ENCODE data around the gene TOR4A. TPM values are rescaled to one million over a fixed set of nuclear protein-coding genes. Genes with fewer than 3 reads are reported as not detected.

TOR4A gene
- total RNA-seq, 1 experiment from 2014 or later = under 0.01 TPM

DNA sequence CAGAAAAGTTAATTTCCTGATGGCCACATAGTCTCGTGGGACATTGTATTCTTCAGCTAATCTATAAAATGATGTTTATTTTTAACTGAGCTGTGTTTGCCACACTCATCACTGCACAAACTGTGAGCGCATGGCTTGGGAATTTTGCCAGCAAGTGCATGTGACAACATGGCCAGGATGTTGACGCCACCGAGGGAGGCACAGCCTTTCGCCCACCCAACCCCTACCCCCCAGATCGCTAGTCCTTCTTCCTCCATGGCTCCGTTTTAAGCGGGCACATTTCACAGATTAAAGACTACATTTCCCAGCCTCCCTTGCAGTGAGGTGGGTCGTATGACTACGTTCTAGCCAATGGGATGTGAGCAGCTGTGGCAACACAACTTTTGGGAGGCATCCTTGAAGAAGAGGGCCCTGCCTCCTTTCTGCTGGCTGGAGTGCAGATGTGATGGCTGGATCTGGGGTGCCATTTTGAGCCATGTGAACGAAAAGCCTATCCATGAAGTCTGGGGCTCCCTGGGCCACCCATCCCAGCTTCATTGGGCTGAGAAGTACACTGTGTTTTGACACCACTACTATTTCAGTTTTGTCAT lies 16.7 kb downstream of the TOR4A start:
- DNase-seq (ENCODE audit: low read depth) = peak; percentile 47

DNA sequence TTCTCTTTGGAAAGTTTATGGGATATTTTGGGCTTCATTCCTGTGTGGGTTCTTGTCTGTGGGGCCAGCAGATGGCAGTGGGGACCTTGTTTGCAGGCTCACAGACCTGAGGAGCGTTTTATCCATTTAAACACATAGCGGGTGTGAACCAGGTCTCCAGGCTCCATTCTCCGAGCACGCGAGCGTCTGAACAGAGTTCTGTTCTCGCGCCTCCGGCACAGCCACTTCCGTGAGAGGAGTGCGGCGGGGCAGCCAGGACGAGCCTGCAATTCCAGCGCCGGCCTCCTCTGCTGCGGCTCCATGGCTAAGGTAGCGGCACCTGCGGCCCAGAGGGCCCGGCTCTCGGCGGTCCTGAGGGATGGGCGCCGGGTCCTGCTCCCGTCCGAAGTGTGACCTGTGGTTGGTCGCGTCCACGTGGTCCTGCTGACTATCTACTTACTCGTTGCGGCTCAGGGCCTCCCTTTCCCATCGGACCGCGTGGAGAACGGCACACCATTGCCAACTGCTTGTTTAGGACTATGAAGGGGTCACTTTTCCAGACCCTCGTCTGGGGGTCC lies 17.2 kb downstream of the TOR4A start:
- DNase-seq (ENCODE audit: low read depth) = peak; percentile 47

DNA sequence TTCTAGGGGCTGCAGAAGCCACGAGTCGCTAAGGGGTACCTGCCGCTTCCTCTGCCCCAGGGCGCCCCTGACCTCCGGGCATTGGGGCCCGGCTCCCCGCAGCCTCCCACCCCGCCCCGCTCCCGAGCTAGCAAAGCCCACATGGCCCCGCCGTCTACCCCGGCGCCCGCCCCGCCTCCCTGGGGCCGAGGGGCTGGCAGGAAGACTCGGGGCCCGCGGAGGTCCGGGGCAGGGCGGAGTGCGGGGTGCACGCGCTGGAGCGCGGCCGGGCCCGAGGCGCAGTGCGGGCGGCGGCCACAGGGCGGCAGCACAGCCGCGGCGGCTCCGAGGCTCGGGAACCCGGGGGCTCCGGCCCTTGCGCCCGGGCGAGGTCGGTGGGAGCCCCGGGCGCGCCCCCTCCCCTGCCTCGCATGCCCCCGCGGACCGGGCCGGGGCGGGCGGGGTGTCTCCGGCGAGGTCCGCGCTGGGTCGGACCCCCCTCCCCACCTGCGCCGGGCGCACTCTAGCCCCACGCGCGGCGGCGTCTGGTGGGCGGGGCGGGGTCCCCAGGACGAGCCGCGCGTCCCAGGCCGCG lies 17.8 kb downstream of the TOR4A start:
- DNase-seq (ENCODE audit: low read depth) = no peak

DNA sequence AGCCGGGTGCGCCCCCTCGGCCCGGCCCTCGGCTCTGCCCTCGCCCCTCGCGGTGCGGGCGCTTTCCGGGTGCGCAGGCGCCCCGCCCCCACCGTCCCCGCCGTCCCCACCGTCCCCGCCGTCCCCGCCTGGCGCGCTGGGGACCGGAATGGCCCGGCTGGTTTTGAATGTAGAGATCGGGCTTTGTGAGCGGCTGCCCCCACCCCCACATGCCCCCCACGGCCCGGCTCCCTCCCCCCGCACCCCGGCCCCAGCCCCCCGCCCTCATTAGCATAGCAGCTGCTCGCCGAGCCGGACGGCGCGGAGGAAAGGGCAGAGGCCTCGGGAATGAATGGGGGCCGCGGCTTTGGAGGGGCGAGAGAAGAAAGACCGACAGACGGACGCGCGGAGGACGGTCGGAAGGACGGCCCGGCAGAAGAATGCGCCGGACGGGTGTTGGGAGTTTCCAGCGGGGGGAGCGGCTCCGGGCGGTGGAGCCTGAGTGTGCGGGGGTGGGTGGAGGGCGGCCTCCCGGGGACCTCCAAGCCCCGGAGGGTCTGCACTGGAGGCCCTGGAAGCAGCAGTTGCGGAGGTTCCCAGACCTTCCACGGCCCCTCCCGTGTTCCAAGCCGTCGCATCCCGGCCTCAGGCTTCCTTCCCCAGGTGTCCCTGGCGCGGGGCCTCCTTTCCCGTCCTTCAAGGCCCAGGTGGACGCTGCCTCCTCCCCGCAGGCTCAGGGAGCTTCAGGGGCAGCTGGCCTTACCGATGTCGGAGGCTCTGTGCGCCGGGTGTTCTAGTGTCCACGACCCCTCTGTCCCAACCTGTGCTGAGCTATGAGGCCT lies 18.5 kb downstream of the TOR4A start:
- no peak for DNase-seq (ENCODE audit: low read depth)

DNA sequence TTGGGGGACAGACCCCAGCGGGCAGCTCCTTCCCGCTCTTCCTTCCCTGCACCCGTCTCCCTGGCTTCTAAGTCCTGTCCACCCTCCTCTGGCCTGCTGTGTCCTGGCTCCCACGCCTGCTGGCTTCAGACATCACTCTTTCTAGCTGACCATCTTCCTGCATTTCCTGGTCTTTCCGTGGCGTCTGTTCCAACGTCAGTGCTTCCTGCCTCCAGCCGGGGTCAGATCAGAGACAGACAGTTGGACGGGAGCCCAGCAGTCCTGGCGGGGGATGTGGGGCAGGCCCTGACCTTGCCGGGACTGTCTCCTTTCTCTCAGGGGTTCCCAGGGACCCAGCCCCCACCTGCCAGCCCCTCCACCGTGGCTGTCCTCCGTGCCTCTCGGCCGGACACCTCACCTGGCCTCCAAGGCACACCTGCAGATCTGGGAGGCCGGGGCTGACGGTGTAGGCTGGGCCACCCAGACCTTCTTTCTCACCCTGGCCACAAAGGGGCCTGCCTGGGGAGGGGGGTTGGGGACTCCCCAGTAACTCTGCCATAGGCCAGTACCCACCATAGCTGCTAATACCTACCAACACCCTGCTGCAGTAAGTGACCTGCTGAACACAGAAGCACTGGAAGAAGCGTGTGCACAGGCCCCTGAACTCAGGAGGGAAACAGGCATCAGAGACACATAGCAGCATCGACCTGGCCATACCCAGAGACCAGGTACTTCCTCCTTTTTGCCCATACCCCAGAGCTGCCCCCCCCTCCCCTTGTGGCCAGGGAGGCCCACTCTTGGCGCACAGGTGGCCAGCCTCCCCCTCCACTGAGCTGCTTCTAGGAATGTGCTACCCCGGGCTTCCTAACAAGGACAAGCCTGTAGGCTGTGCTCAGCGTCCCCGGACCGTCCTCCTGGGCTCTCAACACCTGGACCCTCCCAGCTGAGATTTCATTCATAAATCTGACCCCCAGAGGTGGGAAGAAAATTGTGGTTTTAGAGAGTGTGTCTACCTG lies 19.4 kb downstream of the TOR4A start:
- DNase-seq (ENCODE audit: low read depth) = no peak

DNA sequence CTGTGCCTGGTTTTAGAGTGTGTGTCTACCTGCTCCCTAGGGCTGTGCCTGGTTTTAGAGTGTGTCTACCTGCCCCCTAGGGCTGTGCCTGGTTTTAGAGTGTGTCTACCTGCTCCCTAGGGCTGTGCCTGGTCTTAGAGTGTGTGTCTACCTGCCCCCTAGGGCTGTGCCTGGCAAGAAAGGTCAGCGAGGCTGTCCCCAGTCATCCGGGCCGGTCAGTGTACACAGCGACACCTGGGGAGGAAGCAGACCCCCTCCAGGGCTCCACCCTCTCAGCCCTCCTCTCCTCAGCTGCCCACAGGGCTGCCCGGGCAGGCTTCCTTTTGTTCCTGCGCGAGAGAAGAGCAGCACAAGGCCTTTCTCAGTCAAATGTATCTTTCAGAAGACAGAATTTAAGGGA lies 20.4 kb downstream of the TOR4A start:
- DNase-seq (ENCODE audit: low read depth) = no peak

DNA sequence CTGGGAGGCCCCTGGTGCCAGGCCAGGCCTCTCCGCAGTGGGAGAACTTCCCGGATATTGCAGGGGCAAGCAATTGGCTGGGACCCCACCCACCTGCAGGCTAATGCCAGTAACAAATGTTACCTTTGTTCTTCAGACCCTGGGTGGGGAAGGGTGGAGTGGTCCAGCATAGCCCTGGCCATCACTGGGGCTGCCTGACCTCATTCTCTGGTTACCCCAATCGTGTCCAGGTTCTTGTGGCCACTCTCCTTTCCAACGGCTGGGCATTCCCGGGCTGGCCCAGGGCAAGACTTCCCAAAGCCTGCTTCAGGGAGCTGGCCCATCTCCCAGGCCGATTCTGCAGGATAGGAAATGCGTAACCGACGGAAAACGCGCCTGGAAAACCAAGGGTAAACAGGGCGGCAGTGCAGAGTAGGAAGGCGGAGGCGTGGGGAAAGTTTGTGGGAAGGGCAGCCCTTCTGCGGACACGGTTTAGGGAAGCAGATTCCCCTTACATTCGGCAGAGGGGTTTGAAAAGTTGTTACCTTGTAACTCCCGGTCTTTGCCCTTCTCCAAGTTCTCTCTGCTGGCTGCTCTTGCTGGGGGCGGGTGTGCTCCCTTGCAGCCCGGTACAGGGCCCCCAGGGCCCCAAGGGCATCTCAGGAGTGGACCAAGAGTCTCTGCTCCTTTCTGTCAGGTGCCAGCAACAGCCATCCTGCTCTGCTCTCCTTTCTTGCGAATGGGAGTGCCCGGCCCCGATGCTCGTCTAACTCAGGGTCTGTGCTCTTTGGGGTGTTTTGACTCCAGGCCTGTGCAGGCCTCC lies 21.1 kb downstream of the TOR4A start:
- no peak for DNase-seq (ENCODE audit: low read depth)

DNA sequence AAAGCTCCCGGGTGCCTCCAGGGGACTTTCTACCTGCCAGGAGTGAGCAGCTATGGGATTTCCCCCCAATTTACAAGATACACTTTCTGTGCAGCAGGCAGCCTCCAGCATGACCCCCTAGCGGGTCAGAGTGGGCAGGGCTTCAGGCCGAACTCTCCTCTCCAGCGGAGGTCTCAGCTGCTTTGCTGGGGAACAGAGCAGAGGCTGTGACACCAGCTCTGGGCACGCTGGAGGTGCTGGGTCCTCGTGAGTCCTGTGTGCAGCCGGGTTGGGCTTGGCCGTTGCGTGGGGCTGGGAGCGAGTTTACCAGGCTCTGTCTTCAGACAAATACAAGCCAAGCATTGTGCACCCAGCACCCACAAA lies 21.7 kb downstream of the TOR4A start:
- no peak for DNase-seq (ENCODE audit: low read depth)

DNA sequence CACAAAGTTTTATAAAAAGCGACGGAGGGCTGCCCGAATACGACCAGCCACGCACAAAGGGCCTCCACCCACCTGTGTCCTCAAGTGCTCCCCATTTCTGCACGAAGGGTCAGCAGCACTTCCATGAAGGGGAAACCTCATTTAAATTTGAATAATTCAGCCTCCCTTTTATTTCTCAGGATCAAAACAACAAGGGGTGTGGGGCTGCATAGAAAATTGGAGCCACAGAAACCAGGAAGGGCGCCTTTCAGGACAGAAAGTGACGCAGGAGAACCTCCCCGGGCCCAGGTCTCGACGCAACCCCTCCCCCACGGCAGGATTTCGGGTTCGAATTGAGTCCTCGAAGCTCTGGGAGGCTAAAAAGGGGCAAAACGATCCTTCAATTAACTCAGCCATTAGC lies 22.4 kb downstream of the TOR4A start:
- DNase-seq (ENCODE audit: low read depth) = no peak

DNA sequence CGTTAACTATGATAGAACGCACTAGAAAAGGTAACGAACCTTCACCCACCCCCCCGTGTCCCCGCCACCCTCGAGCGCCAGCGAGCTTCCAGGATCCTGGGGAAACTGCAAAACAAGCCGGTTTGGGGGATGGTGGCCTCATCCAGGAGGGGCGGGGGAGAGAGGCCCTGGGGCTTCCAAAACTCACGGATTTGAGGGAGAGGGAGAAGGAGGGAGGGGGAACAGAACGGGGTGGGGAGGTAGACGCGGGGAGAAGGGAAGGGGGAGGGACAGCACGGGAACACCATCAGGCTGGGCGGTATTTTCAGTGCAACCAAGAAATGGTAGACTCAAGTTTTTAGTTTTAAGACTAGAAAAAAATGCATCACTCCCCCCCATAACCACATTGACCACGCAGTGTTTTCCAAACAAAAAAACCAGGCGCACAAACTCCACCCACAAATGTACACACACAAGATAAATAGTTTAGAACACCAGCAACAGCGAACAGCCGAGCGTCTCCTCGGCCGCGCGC lies 23.1 kb downstream of the TOR4A start:
- no peak for DNase-seq (ENCODE audit: low read depth)

DNA sequence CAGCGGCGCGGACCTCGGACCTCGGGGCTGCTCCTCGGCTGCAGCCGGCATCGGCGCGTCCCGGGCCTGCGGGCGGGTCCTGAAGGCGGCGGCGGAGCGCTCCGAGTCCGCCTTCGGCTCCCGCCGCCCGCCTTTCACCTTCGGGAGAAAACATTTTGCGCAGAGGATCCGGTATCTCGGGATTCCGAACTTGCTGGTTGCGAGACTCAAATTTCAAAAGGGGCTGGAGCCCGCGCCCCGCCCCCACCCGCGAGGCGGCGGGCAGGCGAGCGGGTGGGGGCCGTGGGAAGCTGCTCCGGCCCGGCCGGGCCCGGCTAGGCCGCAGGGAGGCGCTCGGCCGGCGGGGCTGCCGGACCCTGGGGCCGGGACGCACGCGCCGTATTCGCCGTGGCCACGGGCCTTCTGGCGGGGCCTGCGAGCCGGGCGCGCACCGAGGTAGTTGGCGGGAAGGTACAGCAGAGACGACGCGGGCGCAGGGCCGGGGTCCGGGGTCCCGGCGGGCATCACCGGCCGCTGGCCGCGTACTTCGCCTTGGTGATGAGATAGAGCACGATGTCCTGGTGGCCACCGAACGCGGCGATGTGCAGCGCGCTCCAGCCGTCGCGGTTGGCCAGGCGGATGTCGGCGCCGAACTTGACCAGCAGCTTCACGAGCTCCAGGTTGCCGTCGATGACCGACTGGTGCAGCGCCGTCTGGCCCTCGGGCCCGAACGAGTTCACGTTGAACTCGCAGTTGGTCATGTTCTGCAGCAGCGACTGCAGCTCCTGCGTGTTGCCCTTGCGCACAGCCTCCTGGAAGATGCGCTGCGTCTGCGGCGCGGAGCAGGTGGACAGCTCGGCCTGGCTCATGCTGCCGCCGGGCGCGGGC lies 23.8 kb downstream of the TOR4A start:
- DNase-seq (ENCODE audit: low read depth) = peak; percentile 11

DNA sequence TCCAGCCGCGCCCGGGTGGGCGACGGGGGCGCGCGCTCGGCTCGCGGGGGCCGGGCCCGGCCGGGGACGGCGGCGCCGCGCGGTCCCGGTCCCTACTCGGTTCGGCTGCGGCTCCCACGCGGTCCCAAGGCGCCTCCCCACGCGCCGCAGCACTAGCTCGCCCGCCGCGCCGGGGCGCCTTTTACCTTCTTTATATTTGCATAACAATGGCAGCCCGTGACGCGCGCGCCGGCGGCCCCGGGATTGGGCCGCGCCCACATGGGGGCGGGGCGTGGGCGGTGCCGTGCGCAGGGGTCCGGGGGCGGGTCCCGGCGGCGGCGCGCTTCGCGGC lies 24.6 kb downstream of the TOR4A start, which contains the start of gene NRARP:
Gene NRARP (minus strand): TSS at position 154 of the 331 bp plus-strand sequence. CDS start 343 bp downstream, outside the sequence.
- peak; percentile 53 for DNase-seq (ENCODE audit: low read depth)

DNA sequence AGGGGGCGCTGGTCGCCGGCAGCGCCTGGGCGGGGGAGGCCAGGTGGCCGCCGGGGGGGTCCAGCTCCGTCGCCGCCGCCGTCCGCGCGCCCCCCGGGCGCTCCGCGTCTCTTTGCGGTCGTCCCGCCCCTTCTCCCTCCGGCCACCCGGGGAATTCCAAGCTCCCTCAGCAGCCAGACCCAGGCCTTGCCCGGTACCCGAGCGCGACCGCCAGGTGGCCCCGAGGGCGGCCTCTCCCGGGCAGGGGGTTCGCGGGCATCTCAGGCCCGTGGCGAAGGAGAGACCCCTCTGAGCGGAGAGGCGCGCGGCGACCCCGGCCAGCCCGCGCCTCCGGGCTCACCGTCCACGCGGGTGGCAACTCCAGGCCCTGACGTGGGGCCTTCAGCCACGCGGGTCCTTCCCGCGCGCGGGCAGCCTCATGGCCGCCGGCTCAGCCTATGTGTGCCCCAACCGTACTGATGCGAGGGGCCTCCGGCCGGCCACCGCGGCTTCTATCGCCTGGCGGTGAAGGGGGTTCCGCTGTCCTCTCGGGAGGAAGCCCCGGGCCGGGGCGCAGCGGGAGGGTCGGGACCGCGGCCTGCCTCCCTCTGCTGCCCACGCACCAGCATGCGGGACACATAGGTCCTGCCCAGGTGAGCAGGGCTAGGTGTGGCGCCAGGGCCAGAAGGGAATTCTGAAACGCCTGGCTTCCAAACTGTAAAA lies 25.1 kb downstream of the TOR4A start:
- DNase-seq (ENCODE audit: low read depth) = peak; percentile 44

DNA sequence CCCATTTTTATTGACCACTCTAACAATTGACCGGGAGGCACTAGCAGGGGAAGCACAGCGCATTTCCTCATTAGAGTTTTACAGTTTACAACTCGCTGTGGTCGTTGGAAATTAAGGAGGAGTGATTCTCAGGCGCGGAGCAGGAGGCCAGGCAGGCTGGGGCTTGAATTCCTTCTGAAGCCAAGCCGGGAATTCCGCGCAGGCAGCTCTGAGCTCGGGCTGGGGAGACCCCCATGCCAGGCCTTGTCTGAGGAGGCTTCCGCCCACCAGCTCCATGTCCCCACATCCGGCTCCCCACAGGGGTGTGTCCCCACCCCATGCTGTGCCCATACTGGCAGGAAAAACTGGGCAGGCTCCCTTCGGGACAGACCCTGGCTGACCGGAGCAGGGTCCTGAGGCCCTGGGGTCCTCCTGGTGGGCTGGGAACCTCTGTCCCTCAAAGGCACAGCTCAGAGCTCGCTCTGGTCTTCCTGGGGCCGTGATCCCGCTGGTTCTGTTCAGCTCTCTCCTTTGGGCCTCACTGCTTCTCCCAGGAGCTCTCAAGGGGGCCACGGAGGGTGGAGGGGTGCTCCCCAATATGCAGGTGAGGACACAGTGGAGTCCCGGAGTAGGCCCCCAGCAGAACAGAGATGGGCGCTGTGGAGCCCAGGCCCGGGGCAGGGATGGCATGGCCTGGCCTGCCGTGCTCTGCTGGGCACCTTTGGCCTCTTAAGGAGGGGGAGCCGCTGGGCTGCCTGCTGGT lies 25.8 kb downstream of the TOR4A start:
- DNase-seq (ENCODE audit: low read depth) = no peak

DNA sequence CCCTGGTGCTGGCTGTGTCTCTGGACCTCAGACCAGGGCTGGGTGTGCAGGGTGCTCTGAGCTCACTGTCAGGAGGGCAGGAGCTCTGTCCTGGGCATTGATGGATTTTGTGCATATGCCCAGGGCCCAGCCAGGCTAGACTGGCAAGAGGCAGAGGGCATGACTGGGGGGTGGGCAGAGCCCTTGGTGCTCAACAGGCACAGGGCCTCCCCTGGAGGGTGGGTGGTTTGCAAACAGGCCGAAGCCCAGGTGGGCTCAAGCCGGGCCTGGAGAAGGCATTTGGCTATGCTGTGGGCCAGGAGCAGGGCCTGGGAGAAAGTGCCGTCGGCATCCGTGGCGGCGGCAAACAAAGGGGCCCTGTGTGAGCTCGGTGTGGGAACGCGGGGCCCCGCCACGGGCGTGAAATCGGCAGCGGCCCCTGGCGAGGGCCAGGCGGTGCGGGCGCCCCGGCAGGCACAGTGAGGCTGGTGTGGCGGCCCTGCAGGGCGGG lies 26.4 kb downstream of the TOR4A start:
- DNase-seq (ENCODE audit: low read depth) = no peak

DNA sequence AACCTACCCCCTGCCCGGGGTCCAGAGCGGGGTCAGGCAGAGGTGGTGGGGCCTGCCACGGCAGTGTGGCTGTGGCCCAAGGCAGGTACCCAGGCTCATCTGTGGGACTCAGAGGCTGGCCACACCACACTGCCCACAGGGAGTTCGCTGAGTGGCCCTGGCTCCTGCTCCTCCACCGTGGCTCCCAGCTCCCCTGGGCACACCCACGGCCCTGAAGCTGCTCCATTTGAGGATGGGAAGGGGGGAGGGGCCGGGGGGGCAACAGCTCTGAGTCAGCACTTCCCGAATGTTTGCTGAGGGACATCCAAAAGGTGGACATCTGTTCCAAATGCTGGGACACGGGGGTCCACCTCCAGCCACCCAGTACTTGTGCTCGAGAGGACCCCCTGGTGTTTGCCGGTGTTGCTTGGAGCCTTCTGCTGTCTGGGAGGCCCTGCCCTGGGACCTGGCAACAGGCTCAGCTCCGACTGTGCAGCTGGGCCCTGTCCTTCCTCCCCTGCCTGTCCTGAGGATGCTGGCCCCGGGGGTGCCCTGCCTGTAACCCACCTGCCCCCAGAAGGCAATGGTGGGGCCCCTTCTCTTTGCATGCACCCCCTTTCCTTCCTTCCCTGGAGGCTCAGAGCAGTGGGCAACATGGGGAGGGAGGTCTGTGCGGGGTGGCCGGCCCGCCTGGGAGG lies 27.0 kb downstream of the TOR4A start:
- no peak for DNase-seq (ENCODE audit: low read depth)

DNA sequence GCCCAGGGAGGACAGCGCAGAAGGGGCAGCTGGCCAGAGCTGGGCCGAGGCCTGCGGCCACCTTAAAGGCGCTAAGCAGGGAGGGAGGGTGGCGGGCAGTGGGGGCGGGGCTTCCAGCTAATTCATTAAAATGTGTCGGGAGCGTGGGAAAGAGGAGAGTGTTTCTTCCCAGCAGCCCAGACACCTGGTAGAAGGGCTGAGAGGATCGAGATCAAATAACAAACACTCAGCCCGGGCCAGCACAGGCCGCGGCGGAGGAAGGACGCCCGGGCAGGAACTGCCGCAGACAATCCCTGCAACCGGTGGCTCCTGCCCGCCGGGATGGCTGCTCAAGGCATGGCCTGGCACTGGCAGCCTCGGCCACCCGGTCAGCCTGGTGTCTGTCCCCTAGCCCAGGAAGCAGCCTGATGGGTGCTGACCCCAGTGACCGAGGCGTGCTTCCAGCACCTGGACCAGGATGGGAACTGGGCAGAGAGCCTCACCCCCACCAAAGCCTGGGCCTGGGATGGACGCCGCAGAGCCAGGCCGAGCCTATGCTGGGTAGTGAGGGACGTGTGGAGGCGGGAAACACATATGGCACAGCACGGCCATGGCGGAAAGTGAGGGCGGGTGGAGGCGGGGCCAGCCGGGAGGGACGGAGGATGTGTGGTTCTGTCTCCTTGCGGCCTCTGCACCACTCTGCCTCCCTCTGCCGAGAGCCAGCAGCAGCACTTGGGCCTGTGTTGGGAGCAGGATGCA lies 27.7 kb downstream of the TOR4A start:
- no peak for DNase-seq (ENCODE audit: low read depth)
